KMS-11 (cell line): ENCODE results near the gene TSC1.

Source experiments
- H2AFZ ChIP-seq: fragments of 200-600 bp; sonication (generic); 2 replicates; pipeline ENCODE4 v1.6.1; 2016; ENCODE audit warnings: antibody characterized with exemption, mixed run types, low read depth
- H3K27ac ChIP-seq: fragments of 200-600 bp; sonication (generic); 2 replicates; pipeline ENCODE4 v1.6.1; 2016; ENCODE audit warnings: mild to moderate bottlenecking, mixed run types
- H3K27me3 ChIP-seq: fragments of 200-600 bp; sonication (generic); 2 replicates; pipeline ENCODE4 v1.6.1; 2017; ENCODE audit warnings: mild to moderate bottlenecking, low read depth, mixed run types, moderate library complexity; ENCODE audit not compliant: insufficient read depth
- H3K36me3 ChIP-seq: fragments of 200-600 bp; sonication (generic); 2 replicates; pipeline ENCODE4 v1.6.1; 2017; ENCODE audit warnings: mild to moderate bottlenecking, mixed run types; ENCODE audit not compliant: insufficient read depth
- H3K4me1 ChIP-seq: fragments of 200-600 bp; sonication (generic); 2 replicates; pipeline ENCODE4 v1.6.1; 2016; ENCODE audit warnings: mild to moderate bottlenecking, low read depth, mixed run types; ENCODE audit not compliant: poor library complexity, severe bottlenecking
- H3K4me2 ChIP-seq: fragments of 200-600 bp; sonication (generic); 2 replicates; pipeline ENCODE4 v1.7.0; 2016; ENCODE audit warnings: mild to moderate bottlenecking, mixed run types
- H3K4me3 ChIP-seq: fragments of 200-600 bp; sonication (generic); IDR thresholded peaks from 2 replicates; pipeline ENCODE4 v1.6.1; 2017; ENCODE audit warnings: low read depth, low read length, mixed read lengths; ENCODE audit not compliant: insufficient read depth
- H3K79me2 ChIP-seq: fragments of 200-600 bp; sonication (generic); 2 replicates; pipeline ENCODE4 v1.6.1; 2016; ENCODE audit warnings: low read depth, mixed run types; ENCODE audit not compliant: insufficient read depth
- H3K9ac ChIP-seq: fragments of 200-600 bp; sonication (generic); 2 replicates; pipeline ENCODE4 v1.6.1; 2016; ENCODE audit warnings: mild to moderate bottlenecking, mixed run types
- H4K20me1 ChIP-seq: fragments of 200-600 bp; sonication (generic); 2 replicates; pipeline ENCODE4 v1.6.1; 2016; ENCODE audit warnings: mild to moderate bottlenecking, mixed run types; ENCODE audit not compliant: insufficient read depth
- TF ChIP-seq, protein P1 (sequence below): fragments of 200-600 bp; sonication (generic); conservative IDR thresholded peaks from 2 replicates; pipeline ENCODE4 v1.6.1; 2017; ENCODE audit warnings: low read depth, mild to moderate bottlenecking, antibody characterized with exemption, low read length, moderate library complexity, mixed read lengths

Gene TSC1

DNA sequence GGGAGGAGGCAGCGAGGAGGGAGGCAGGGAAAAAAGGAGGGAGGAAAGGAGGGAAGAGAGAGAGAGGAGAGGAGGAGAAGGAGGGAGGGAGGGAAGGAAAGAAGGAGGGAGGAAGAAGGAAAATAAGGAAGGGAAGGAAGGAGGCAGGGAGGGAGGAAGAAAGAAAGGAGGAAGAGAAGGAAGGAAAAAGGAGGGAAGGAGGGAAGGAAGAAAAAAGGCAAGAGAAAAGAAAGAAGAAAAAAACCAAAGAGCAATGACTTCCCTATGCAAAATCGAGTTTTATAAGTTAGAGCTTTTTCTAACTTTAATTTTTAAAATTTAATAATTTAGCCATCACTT is 33.7 kb upstream of the TSC1 start:
- no peak overlapping the region for H3K4me3 ChIP-seq
- no peaks in the 10 kb centered on the region for H3K4me1 ChIP-seq
- no peaks in the 10 kb centered on the region for H3K36me3 ChIP-seq
- peaks cover 87% of the 10 kb centered on the region for H3K27me3 ChIP-seq
- no peak overlapping the region for H3K9ac ChIP-seq
- H3K27ac ChIP-seq, result no peak overlapping the region
- no peaks in the 10 kb centered on the region for H4K20me1 ChIP-seq
- no peak overlapping the region for H3K4me2 ChIP-seq
- H2AFZ ChIP-seq, result no peak overlapping the region
- TF ChIP-seq, protein P1, sequence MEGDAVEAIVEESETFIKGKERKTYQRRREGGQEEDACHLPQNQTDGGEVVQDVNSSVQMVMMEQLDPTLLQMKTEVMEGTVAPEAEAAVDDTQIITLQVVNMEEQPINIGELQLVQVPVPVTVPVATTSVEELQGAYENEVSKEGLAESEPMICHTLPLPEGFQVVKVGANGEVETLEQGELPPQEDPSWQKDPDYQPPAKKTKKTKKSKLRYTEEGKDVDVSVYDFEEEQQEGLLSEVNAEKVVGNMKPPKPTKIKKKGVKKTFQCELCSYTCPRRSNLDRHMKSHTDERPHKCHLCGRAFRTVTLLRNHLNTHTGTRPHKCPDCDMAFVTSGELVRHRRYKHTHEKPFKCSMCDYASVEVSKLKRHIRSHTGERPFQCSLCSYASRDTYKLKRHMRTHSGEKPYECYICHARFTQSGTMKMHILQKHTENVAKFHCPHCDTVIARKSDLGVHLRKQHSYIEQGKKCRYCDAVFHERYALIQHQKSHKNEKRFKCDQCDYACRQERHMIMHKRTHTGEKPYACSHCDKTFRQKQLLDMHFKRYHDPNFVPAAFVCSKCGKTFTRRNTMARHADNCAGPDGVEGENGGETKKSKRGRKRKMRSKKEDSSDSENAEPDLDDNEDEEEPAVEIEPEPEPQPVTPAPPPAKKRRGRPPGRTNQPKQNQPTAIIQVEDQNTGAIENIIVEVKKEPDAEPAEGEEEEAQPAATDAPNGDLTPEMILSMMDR, result no peak
- no peaks in the 10 kb centered on the region for H3K79me2 ChIP-seq

GRCh38 chr9:132976571-132976970 is 32.2 kb upstream of the TSC1 start:
- TF ChIP-seq, protein P1, result no peak
- Histone ChIP-seq H2AFZ (no peak overlapping the region), H3K4me3 (no peak overlapping the region), H3K9ac (no peak overlapping the region), H3K36me3 (no peaks in the 10 kb centered on the region), H4K20me1 (no peaks in the 10 kb centered on the region), H3K79me2 (no peaks in the 10 kb centered on the region), H3K4me2 (no peak overlapping the region), H3K27me3 (peaks cover 73% of the 10 kb centered on the region), H3K27ac (no peak overlapping the region), H3K4me1 (peaks cover 3% of the 10 kb centered on the region)

DNA sequence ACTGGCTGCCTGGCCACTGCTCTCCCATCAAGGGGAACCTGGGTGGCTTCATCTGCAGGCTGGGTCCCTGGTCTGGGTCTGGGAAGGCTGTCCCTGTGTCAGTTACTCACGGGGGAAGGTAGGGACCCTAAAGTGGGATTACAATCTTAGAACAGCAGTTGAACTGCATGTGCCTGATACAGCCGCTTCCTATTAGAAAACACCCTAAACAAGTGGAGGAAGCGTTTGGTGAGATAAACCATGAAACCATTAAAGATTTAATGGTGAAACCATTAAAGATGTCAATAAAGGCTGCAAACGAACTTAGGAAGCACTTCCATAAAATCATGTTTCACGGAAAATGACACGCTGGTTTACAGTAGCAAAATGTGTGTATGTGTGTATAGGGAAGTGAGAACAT is 31.5 kb upstream of the TSC1 start:
- Histone ChIP-seq H4K20me1 (no peaks in the 10 kb centered on the region), H3K27me3 (peaks cover 67% of the 10 kb centered on the region), H3K4me2 (no peak overlapping the region), H2AFZ (no peak overlapping the region), H3K36me3 (no peaks in the 10 kb centered on the region), H3K9ac (no peak overlapping the region), H3K4me3 (no peak overlapping the region), H3K4me1 (peaks cover 3% of the 10 kb centered on the region), H3K79me2 (no peaks in the 10 kb centered on the region), H3K27ac (no peak overlapping the region)
- TF ChIP-seq, protein P1, result no peak

DNA sequence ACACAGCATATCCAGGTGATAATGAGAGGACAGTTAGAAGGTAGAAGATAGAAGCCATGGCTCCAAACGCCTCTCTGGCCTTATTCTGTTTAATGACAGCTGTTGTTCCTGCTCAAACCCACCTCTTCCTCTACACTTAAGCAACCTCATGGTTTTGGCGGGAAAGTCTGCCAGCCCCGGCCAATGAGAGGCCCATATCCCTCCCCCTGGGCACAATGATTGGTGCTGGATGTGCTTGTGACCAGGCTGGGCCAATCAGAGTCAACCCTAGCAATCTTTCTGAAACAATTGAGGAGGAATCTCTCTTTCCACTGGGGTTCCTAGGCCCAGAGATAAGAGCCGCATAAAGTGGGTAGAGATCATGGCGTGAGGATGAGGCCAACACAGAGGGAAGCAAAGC is 29.3 kb upstream of the TSC1 start:
- Histone ChIP-seq H3K4me2 (no peak overlapping the region), H3K4me1 (peaks cover 3% of the 10 kb centered on the region), H3K27ac (no peak overlapping the region), H2AFZ (no peak overlapping the region), H3K36me3 (no peaks in the 10 kb centered on the region), H3K9ac (no peak overlapping the region), H3K79me2 (no peaks in the 10 kb centered on the region), H3K27me3 (peaks cover 46% of the 10 kb centered on the region), H3K4me3 (no peak overlapping the region), H4K20me1 (no peaks in the 10 kb centered on the region)
- TF ChIP-seq, protein P1, result no peak

DNA sequence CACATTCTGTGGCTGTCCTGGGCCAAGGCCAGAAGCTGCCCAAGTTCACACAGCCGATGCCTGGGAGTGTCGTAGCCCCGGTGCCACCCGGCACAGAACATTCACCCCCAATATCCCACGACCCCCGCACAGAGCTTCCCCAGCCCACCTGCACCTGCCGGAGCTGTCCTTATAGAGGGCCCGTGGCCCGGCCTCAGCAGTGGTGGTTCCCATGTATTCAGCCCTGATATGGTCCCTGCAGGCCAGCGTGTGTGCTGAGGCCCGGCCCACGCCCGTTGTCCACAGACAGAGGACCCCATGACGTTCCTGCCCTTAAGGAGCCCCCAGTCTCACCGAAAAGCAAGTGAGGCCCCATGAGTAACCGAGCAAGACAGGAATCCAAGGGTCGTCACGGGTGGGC is 28.8 kb upstream of the TSC1 start:
- Histone ChIP-seq H3K4me1 (peaks cover 3% of the 10 kb centered on the region), H4K20me1 (no peaks in the 10 kb centered on the region), H3K4me3 (no peak overlapping the region), H3K36me3 (no peaks in the 10 kb centered on the region), H3K4me2 (no peak overlapping the region), H3K9ac (no peak overlapping the region), H3K27ac (no peak overlapping the region), H3K27me3 (peaks cover 41% of the 10 kb centered on the region), H3K79me2 (no peaks in the 10 kb centered on the region), H2AFZ (no peak overlapping the region)
- TF ChIP-seq, protein P1, result no peak
